AG04450 (cell line): ENCODE measurements around the gene SYTL3. TPM values are rescaled to one million over a fixed set of nuclear protein-coding genes. Genes with fewer than 3 reads are reported as not detected.
"Not testable (repeated sequence)": the region's sequence is repeated elsewhere in the genome, so short reads cannot be mapped to it uniquely, and the experiment has no call there.

Experiments
- CTCF ChIA-PET: fragments of 300-600, 350-600 bp; formaldehyde crosslinking; extraction: SDS; loops from one replicate; lab custom pipeline; 2022; ENCODE audit warnings: antibody characterized with exemption, inconsistent platforms; lab: Charles Lee
- POLR2A ChIA-PET: fragments of 350-600 bp; formaldehyde crosslinking; extraction: SDS; loops from one replicate; lab custom pipeline; 2021; ENCODE audit warnings: antibody characterized with exemption, inconsistent platforms; lab: Yijun Ruan, JAX
- DNase-seq: peaks from one replicate; pipeline ENCODE4 v3.0.0-alpha.2; 2011; ENCODE audit warnings: low read depth, low spot score
- H3K27ac ChIP-seq: one replicate; pipeline ENCODE4 v1.5.1; 2012; ENCODE audit warnings: low read depth, low read length, control low read depth
- H3K27me3 ChIP-seq: one replicate; pipeline ENCODE4 v1.6.0; 2012; ENCODE audit warnings: low read length; ENCODE audit not compliant: control insufficient read depth, insufficient read depth
- H3K4me3 ChIP-seq: 2 replicates; pipeline ENCODE4 v1.5.1; 2011; ENCODE audit warnings: mild to moderate bottlenecking, low read depth, low read length, control low read depth
- H3K9me3 ChIP-seq: 2 replicates; pipeline ENCODE4 v1.5.1; 2012; ENCODE audit warnings: low read length; ENCODE audit not compliant: control insufficient read depth, insufficient read depth
- polyA plus RNA-seq: library from polyadenylated mRNA; depleted of rRNA; stranded (reverse); fragments of >200 nt; gene quantifications from 2 replicates; pipeline ENCODE4 v1.2.3, GENCODE V29; 2011
- TF ChIP-seq, protein P1 (sequence below): IDR thresholded peaks from 2 replicates; pipeline ENCODE4 v1.5.1; 2011; ENCODE audit warnings: low read depth, low read length, control low read depth, inconsistent platforms

SYTL3 gene
- polyA plus RNA-seq, 1 experiment: 1.6 TPM

DNA sequence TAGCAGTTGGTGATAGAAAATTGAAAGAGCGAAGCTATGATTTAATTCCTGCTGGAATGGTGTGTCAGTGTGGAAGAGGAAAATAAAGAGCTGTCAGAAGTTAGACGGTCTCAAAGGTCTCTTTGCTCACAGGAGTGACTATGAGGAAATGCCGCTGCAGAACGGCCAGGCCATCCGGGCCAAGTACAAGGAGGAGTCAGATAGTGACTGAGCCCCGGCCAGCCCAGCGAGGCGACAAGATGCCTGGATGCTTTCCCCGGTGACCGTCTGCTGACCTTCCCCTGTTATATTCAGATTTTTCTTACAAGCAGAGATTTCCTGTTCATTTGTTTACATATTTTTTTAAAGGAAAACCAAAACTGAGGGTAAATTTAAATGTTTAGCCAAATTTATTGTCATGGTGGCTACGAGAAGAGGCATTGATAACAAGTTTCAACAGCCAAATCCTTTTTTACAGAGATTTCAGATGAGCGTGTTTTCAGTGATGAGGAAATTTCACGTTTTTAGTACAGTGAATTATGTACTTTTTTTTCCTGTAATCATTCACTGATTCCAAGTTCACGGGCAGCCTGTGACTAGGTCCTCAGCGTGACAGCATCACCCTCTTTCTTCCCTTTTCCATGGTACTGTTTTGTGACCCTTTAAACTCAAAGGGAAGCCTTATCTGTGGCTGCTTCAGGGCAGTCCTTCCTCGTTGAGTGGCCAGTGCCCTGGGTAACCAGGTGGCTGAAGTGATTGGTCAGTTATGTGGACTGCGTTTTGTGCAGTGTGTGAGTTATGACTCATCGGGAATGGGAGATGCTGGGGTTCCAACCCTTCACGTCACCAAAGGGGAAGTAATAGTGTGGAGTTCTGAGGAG, 17.9 kb upstream of the SYTL3 start:
- TF ChIP-seq, protein P1, sequence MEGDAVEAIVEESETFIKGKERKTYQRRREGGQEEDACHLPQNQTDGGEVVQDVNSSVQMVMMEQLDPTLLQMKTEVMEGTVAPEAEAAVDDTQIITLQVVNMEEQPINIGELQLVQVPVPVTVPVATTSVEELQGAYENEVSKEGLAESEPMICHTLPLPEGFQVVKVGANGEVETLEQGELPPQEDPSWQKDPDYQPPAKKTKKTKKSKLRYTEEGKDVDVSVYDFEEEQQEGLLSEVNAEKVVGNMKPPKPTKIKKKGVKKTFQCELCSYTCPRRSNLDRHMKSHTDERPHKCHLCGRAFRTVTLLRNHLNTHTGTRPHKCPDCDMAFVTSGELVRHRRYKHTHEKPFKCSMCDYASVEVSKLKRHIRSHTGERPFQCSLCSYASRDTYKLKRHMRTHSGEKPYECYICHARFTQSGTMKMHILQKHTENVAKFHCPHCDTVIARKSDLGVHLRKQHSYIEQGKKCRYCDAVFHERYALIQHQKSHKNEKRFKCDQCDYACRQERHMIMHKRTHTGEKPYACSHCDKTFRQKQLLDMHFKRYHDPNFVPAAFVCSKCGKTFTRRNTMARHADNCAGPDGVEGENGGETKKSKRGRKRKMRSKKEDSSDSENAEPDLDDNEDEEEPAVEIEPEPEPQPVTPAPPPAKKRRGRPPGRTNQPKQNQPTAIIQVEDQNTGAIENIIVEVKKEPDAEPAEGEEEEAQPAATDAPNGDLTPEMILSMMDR: no peak
- DNase-seq: peak; percentile 74
- no peaks in the 10 kb centered on the region for H3K9me3 ChIP-seq
- ChIA-PET CTCF (interaction anchor here (1.0 to 2.5 kb wide), 2 partner anchors 59 to 411 kb away, joined by 4 to 8 read pairs; no protein-coding TSS in a partner anchor), POLR2A (interaction anchor here (1.7 kb wide), 1 partner anchor 12 kb away, joined by 8 read pairs; the partner anchor contains the start of gene DYNLT1)
- H3K4me3 ChIP-seq: 0 out of 2 replicates have a peak overlapping the region, but pooled peaks have one; percentile 11
- peak overlapping the region; percentile 82 for H3K27ac ChIP-seq
- no peaks in the 10 kb centered on the region for H3K27me3 ChIP-seq

DNA sequence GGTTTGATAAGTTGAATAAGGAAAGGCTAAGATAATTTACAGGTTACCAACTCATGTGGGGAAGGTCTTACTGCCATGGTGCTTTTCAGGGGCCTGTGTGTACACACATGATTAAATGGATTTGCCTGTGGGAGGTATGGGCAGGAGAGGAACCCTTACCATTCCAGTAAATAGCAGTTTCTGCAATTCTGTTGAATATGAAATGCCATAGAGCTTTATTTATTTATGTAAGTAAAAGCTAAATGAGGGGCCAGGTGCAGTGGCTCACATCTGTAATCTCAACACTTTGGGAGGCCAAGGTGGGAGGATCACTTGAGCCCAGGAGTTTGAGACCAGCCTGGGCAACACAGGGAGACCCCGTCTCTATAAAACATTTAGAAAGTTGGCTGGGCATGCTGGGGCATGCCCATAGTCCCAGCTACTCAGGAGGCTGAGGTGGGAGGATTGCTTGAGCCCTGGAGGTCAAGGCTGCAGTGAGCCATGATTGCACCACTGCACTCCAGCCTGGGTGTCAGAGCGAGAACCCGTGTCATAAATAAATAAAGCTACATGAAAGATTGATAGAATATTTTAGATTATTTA, 17.2 kb upstream of the SYTL3 start:
- H3K27me3 ChIP-seq, POLR2A ChIA-PET, H3K9me3 ChIP-seq, DNase-seq, H3K4me3 ChIP-seq: not testable (repeated sequence)
- CTCF ChIA-PET: interaction anchor here (2.5 kb wide), 1 partner anchor 411 kb away, joined by 8 read pairs; no protein-coding TSS in a partner anchor
- peak overlapping the region; percentile 82 for H3K27ac ChIP-seq

DNA sequence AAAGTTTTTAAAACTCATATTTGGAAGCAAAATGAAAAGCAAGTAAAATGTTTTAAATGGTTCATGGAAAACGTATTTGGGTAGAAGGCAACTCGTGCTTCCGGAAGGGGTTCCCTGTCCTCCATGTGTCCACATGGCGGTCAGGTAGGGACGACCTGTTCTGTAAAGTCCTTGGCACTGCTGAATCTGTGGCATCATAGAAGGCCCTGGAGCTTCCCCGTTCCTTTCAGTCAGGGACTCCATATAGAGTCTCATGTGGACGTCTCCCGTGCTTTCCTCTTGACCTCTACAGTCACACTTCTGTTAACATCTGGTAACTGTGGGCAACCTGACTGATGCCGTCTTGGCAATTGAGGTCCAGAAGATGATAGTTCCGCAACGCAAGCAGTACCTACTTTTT, 16.7 kb upstream of the SYTL3 start:
- no peaks in the 10 kb centered on the region for H3K27me3 ChIP-seq
- DNase-seq: no peak
- no peak overlapping the region for H3K4me3 ChIP-seq
- CTCF ChIA-PET: no interaction called here
- TF ChIP-seq, protein P1: no peak
- H3K27ac ChIP-seq: peak overlapping the region; percentile 23
- POLR2A ChIA-PET: no interaction called here
- H3K9me3 ChIP-seq: no peaks in the 10 kb centered on the region

DNA sequence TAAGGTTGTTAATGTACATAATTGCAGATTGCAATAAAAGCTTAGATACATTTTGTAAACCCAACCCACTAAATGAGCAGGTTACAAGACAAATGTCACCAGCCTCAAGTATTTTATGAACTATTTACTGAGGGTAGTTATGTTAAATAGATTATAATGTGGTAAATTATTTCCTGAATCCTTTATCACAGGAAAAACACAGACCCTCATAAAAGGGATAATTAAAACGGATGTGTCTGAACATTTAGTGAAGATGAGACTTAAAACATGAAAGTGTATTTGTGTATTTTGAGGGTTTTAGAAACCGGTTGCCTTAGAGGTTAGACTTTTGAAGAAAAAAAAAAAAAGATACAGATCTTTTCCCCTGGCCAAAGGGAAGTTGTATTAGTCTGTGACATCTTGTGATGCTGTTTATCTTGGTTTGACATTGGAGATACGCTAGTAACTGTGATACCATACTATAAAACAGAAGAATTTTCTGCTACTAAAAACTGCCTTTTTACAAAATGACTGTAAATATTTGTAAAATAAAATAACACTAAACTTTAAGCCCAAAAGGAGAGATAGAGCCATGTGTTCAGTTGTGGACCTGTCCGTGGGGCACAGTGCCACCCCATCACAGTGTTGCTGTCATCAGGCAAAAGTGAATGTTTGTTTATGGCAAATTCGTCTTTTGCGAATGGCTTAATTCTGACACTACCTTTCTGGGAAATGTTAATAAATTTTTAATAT, 15.0 kb upstream of the SYTL3 start:
- DNase-seq: no peak
- ChIA-PET CTCF (no interaction called here), POLR2A (no interaction called here)
- H3K27ac ChIP-seq: no peak overlapping the region
- no peaks in the 10 kb centered on the region for H3K27me3 ChIP-seq
- H3K4me3 ChIP-seq: no peak overlapping the region
- H3K9me3 ChIP-seq: no peaks in the 10 kb centered on the region
- TF ChIP-seq, protein P1: no peak

DNA sequence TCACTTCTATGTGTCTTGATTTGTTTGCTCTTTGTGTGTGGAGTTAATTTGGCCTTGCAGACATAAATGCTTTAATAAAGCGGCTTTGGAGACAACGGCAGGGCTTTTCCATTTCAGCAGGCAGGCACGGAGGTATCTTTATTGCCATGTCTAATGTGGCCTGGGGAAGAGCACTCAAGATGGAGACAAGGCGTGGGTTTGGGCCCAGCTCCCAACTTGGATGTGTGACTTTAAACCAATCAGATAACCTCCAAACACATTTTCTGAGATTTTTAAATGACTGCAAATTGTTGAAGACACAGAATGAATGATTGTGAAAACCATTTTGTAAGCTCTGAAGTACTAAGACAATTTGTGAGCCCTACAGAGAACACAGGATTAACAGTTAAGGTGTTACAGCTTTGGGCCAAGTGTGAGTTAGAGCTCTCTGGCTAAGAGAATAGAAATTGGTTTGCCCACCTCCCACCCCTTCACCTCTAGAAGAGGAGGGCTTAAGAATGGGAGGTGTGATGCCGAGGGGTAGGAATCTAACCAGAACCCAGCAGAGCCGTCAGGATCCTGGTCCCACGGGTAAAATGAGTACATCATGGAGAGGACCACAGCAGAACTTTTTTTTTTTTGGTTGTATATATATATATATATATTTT, 14.3 kb upstream of the SYTL3 start:
- TF ChIP-seq, protein P1: no peak
- Histone ChIP-seq H3K4me3 (no peak overlapping the region), H3K9me3 (no peaks in the 10 kb centered on the region), H3K27ac (no peak overlapping the region), H3K27me3 (no peaks in the 10 kb centered on the region)
- DNase-seq: no peak
- ChIA-PET CTCF (interaction anchor here (0.6 to 0.7 kb wide), 2 partner anchors 56 to 1104 kb away, joined by 3 read pairs; no protein-coding TSS in a partner anchor), POLR2A (no interaction called here)
